HG02981 (cell line): ENCODE results near the gene ZNF358.

Experiments used
- ATAC-seq: cut with Tn5 transposase; IDR thresholded peaks from one replicate; pipeline ENCODE4 v1.9.1; 2021; ENCODE audit warnings: mild to moderate bottlenecking, moderate library complexity; ENCODE audit not compliant: unreplicated experiment

The ZNF358 gene

DNA sequence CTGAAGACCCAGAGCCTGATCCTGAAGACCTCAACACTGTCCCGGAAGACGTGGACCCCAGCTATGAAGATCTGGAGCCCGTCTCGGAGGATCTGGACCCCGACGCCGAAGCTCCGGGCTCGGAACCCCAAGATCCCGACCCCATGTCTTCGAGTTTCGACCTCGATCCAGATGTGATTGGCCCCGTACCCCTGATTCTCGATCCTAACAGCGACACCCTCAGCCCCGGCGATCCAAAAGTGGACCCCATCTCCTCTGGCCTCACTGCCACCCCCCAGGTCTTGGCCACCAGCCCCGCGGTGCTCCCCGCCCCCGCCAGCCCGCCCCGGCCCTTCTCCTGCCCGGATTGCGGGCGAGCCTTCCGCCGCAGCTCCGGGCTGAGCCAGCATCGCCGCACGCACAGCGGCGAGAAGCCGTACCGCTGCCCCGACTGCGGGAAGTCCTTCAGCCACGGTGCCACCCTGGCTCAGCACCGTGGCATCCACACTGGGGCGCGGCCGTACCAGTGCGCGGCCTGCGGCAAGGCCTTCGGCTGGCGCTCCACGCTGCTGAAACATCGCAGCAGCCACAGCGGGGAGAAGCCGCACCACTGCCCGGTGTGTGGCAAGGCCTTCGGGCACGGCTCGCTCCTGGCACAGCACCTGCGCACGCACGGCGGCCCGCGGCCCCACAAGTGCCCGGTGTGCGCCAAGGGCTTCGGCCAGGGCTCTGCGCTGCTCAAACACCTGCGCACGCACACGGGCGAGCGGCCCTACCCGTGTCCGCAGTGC lies 3.6 kb downstream of the ZNF358 start:
- ATAC-seq = no peak

DNA sequence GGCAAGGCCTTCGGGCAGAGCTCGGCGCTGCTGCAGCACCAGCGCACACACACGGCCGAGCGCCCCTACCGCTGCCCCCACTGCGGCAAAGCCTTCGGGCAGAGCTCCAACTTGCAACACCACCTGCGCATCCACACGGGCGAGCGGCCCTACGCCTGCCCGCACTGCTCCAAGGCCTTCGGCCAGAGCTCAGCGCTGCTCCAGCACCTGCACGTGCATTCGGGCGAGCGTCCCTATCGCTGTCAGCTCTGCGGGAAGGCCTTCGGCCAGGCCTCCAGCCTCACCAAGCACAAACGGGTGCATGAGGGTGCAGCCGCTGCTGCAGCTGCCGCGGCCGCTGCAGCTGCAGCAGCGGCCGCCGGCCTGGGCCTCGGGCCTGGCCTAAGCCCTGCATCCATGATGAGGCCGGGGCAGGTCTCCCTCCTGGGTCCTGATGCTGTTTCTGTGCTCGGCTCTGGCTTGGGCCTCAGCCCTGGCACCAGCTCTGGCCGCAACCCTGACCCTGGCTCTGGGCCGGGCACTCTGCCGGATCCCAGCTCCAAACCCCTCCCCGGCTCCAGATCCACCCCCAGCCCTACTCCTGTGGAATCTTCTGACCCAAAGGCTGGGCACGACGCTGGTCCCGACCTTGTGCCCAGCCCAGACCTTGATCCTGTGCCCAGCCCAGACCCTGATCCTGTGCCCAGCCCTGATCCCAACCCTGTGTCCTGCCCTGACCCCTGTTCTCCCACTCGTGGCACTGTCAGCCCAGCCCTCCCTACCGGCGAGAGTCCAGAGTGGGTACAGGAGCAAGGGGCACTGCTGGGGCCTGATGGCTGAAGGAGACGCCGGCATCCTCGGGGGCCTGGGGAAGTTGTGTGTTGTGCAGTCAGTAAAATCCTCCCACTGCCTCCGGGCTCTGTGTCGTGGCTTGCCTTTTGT lies 4.5 kb downstream of the ZNF358 start:
- ATAC-seq = no peak

DNA sequence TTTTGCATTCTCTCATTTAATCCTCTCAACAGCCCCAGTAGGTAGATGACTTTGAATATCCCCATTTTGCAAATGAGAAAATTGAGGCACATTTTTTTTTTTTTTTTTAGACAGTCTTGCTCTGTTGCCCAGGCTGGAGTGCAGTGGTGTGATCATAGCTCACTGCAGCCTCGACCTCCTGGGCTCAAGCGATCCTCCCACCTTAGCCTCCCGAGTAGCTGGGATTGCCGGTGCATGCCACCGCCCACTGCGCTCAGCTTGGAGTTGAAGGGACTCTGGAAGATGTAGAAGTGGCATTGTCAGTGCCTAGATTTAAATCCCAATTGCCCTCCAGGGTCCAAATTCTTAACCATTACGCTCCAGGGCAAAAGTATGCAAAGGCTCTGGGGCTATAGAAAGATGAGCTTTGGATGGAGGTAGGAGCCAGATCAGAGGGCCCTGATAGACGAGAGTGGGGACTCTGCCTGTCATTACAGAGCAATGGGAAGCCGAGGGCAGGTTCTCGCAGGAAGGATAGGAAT lies 5.7 kb downstream of the ZNF358 start:
- no peak for ATAC-seq

DNA sequence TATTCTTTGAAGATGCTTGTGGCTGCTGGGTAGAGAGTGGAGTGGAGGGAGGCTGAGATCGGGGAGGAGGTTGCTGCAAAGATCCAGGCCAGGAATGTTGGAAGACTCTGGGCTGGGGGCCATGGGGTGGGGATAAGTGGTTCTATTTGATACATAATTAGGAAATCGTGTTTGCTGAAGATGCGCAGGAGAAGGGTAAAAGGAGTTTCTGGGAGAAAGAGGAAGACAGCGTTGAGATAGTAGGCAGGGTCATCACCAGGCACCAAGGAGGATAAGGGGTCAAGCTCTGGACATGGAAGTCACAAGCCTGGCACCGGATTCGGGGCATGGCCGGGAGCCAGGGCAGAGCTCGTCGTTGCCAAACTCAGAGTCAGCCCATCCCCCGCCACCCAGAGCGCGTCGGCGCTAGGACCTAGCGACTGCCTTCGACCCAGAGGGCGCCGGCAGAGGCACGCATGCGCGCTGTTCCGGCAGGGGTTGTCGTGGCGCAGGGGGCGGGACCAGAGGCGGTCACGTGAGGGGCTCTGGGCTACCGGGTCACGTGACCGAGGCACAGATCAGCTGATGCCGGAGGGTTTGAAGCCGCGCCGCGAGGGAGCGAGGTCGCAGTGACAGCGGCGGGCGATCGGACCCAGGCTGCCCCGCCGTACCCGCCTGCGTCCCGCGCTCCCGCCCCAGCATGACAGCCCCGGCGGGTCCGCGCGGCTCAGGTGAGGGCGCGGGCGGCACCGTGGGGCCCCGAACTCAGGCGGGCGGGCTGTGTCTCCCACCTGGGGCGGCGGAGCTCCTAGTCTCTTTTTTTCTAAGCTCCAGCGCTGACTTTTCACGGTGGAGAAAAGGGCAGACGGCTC lies 6.4 kb downstream of the ZNF358 start, which contains the start of gene MCOLN1:
MCOLN1 (plus strand) TSS at position 553 of the 851 bp plus-strand sequence; CDS start at position 680, 127 bp downstream.
- peak; percentile 66 for ATAC-seq

DNA sequence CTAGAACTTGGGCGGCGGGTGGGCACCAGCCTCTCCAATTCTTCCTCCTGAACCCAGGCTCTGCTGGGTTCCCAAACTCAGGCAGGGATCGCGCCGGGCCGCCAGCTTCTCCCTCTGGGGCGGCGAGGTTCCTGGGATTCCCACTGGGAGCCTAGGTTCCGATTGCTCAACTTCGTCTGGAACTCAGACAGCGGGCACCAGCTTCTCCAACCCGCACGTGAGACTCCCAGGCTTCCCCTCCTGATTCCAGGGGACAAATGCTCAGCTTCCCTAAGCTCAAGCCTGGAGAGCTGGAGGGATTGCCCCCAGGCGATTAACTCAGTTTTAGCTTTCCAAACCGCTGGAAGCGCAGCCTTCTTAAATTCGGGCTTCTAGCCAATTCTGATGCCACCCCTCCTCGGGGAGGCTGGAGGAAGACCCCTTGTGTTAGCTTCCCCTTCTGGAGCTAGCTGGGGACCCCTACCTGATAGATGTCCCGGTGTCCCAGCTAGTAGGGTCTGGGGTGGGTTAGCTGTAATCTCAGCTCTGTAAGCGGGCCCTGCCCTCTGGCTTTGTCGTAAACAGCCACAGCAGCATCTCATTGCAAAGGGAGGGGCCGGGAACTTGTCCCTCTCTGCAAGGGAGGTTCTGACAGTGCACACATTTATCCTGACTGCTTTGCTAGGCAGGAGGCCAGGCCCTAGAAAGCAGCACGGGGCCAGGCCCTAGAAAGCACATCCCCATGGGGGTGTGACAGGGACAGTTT lies 7.2 kb downstream of the ZNF358 start:
- ATAC-seq = no peak

DNA sequence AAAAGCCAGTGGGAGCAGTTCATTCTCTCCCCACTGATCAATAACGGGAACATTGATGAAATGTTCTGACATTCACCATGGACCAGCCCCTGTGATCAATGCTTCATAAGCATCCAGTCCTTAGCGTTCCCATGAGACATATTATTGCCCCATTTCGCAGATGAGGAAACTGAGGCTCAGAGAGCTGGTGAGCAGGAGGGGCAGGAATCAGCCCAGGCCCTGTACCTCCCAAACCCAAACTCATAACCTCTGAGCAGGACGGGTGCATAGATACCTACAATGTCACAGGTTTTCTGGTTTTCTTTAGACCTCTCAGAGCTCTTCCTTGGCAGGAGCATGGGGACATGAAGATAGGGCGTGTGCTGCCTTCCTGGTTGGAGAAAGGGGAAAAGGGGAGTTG lies 8.6 kb downstream of the ZNF358 start:
- ATAC-seq = no peak

DNA sequence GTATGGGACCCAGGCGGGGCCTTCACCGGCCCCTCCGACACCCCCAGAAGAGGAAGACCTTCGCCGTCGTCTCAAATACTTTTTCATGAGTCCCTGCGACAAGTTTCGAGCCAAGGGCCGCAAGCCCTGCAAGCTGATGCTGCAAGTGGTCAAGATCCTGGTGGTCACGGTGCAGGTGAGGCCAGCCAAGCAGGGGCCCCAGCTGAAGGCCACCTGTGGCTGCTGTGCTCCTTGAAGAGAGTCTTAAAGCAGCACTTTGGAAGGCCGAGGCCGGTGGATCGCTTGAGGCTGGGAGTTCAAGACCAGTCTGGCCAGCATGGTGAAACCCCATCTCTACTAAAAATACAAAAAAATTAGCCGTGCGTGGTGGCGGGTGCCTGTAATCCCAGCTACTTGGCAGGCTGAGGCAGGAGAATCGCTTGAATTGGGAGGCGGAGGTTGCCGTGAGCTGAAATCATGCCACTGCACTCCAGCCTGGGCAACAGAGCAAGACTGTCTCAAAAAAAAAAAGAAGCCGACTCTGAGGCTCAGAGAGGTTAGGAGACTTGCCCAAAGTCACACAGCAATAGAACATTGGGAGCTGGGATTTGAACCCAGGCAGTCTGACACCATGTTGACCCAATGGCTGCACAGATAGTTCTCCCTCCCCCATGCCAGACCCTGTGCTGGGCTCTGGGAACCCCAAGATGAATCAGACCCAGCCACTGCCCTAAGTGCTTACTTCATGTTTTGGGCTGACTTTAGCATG lies 9.3 kb downstream of the ZNF358 start:
- no peak for ATAC-seq

DNA sequence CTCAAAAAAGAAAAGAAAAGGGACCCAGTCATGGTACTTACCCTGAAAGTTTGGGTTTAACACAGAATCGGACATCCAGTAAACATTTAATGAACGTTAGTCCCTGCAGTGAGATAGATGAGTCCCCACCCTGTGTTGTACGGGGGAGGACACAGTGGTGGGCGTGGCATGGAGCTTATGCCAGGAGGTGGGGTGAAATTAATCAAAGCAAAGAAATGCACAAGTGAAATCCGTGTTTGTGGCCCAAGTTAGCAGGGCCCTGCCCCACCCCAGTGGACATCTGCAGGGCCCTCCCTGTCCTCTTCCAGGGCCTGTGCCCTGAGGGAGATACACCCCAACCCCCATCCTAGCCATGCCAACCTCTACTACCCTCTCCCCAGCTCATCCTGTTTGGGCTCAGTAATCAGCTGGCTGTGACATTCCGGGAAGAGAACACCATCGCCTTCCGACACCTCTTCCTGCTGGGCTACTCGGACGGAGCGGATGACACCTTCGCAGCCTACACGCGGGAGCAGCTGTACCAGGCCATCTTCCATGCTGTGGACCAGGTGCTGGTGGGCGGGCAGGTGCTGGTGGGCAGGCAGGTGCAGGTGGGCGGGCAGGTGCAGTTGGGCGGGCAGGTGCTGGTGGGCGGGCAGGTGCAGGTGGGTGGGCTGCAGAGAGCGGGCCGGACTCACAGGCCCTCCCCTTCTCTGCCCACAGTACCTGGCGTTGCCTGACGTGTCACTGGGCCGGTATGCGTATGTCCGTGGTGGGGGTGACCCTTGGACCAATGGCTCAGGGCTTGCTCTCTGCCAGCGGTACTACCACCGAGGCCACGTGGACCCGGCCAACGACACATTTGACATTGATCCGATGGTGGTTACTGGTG lies 10.4 kb downstream of the ZNF358 start:
- ATAC-seq = no peak

DNA sequence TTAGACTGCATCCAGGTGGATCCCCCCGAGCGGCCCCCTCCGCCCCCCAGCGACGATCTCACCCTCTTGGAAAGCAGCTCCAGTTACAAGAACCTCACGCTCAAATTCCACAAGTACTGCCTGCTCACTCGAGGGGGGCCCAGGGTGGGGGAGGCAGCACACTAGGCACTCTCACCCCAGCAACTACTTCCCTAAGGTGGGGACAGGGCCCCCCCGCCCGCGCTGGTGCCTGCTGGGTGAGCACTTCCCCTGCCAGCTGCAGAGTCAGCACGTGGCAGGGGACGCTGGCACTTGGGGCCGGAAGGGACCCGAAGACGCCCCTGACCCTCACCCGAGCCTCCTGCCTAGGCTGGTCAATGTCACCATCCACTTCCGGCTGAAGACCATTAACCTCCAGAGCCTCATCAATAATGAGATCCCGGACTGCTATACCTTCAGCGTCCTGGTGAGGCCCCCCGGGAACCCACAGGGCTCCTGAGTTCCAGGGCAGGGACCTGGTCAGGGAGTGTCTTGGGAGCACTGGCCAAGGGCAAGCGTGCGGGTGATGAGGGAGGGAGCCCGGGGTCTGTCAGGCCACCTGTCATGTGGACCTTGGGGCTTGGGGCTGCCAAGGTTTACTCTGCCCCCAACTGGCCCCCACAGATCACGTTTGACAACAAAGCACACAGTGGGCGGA lies 11.8 kb downstream of the ZNF358 start:
- ATAC-seq = no peak

DNA sequence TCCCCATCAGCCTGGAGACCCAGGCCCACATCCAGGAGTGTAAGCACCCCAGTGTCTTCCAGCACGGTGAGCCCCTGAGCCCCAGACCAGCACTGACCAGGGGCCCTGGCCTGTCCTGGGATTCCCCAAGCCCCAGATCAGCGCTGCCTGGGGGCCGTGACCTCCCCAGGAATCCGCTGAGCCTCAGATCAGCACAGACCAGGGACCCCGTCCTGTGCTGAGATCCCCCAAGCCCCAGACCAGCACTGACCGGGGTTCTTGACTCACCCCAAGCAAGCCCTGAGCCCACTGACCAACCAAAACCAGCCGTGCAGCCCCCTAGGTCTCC lies 12.3 kb downstream of the ZNF358 start:
- no peak for ATAC-seq

DNA sequence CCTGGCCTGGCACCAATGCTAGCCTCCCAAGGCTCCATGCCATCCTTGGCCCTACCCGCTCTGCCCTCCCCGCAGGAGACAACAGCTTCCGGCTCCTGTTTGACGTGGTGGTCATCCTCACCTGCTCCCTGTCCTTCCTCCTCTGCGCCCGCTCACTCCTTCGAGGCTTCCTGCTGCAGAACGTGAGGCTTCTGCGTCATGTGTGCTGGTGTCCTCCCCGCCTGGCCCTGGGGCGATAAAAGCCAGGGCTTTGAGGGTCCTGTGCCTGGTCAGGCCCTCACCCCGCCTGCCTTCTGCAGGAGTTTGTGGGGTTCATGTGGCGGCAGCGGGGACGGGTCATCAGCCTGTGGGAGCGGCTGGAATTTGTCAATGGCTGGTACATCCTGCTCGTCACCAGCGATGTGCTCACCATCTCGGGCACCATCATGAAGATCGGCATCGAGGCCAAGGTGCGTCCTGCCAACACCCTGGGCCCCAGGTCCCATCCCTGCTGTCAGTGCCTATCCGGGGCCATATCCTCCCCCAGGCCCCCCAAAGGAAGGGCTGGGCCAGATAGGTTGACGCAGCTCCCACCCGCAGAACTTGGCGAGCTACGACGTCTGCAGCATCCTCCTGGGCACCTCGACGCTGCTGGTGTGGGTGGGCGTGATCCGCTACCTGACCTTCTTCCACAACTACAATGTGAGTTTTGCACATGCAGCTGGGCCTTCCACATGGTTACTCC lies 12.8 kb downstream of the ZNF358 start:
- ATAC-seq = no peak

DNA sequence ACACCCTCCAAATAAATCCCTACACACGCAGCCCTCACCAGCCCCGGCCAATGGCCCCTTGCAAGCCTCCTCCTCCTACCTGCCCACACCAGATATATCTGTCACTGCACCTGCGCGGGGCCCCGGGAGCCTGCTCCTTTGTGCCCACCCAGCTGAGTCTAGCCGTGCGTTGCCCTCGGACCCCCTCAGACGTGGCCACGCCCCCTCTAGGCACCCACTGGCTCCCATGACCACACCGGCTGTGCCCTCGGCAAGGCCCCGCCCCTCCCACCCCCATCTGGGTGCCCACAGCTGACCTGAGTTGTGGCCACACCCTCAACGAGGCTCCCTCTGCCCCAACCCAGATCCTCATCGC lies 13.3 kb downstream of the ZNF358 start:
- ATAC-seq = no peak

DNA sequence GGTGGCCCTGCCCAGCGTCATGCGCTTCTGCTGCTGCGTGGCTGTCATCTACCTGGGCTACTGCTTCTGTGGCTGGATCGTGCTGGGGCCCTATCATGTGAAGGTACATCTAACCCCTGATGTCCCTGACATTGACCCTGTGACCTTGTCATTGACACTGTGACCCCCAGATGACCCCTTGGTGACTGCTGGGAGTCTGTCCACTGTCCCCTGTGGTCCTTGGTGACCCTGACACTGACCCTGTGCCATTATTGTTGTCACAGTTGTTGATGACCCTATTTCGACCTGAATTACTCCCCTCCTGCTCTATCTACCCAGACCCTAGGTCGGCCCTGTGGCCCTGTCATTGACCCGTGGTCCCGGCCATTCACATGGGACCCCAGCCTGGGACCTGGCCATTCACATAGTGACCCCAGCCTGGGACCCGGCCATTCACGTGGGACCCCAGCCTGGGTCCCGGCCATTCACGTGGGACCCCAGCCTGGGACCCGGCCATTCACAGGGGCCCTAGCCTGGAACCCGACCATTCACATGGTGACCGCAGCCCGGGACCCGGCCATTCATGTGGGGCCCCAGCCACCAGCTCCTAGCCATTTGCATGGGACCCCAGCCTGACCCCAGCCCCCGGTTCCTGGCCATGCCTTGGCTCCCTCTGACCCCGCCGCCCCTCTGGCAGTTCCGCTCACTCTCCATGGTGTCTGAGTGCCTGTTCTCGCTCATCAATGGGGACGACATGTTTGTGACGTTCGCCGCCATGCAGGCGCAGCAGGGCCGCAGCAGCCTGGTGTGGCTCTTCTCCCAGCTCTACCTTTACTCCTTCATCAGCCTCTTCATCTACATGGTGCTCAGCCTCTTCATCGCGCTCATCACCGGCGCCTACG lies 13.9 kb downstream of the ZNF358 start:
- ATAC-seq = no peak

DNA sequence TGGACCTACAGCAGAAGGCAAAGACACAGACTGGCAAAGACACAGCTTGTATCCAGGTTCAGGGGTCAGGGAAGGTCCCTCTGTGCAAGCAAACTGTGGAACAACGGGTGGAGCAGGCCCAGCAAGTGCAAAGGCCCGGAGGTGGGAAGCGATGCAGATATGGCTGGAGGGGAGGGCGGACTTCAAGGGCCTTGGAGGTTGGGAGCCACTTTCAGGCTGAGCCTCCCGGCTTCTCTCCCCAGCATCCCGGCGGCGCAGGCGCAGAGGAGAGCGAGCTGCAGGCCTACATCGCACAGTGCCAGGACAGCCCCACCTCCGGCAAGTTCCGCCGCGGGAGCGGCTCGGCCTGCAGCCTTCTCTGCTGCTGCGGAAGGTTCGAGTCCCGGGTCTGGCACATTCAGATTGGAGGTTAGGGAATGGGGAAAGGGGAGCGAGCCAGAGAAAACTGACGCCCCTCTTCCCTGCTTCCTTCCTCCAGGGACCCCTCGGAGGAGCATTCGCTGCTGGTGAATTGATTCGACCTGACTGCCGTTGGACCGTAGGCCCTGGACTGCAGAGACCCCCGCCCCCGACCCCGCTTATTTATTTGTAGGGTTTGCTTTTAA lies 17.5 kb downstream of the ZNF358 start:
- no peak for ATAC-seq

DNA sequence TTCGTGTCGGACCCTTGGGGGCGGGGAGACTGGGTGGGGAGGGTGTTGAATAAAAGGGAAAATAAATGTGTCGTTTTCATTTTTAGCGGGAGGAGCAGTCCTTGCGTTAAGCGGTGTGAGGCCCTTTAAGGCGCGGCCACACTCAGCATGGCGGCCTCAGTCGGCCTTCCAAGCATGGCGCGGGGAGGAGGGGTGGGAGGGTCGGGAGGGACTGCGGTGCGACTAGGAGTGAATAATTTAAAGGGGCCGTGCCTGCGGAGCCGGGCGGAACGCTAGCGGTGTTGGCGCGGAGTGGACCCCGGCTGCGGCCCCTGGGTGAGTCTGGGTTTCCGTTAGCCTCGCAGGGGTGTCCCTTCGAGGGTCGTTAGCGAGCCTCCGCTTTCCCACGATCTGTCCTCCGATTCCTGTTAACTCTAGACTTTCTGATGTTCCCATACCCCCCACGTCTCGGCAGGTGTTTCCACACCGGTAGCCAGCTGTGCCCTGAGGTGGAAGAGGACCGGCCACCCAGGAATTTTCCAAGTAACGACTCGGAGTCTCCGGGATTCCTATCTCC lies 18.1 kb downstream of the ZNF358 start:
- no peak for ATAC-seq

DNA sequence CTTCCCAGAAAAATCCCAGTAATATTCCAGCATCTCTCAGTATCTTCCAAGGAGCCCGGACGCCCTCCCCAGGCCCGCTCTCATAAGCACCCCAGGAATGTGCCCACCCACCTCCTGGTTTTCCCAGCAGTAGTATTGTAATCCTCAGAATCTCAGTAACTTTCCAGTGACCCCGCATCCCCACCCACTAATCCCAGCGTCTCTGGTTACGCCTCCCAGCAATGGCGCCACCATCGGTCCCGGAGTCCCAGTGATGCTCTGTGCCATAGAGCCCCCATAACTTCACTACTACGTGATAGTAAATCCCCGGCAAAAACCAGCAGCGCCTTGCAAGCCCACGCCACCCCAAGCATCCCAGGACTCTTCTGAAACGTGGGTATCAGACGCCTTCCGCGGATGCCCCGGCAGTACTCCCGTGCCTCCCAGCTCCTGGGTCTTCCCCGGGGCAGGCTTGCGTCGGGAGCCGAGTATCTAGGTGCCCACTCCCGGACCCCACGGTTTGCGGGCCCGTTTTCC lies 18.7 kb downstream of the ZNF358 start:
- no peak for ATAC-seq
